PC-3 (cell line): ENCODE data around the gene GIGYF2.

Experiments used
- CTCF ChIP-seq: fragments of 300-600 bp; sonication (generic); conservative IDR thresholded peaks from 2 replicates; pipeline ENCODE4 v1.5.1; 2017; ENCODE audit warnings: antibody characterized with exemption, low read depth, mild to moderate bottlenecking, low read length
- EZH2 ChIP-seq: fragments of 300-600 bp; sonication (generic); IDR thresholded peaks from one replicate; pipeline ENCODE4 v1.6.1; 2017; ENCODE audit warnings: antibody characterized with exemption, mild to moderate bottlenecking, low read length; ENCODE audit not compliant: unreplicated experiment

DNA sequence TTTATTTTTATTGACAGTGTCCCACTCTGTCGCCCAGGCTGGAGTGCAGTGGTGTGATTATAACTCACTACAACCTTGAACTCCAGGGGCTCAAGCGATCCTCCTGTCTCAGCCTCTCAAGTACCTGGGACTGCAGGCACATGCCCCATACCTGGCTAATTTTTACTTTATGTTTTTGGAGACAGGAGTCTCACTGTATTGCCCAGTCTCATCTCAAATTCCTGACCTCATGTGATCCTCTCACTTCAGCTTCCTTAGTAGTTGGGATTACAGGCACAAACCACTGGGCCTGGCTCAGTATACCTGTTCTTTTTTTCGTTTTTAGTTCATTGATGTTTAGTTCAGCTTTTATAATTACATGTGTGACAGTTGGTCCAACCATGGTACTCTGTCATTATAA, 132.9 kb downstream of the GIGYF2 start:
- no peak for TF ChIP-seq CTCF
- no peak for TF ChIP-seq EZH2
